A673 (cell line): Measurements from ENCODE around the gene TUBG1. TPM values are rescaled to one million over a fixed set of nuclear protein-coding genes. Genes with fewer than 3 reads are reported as not detected.

Experiments
- BruUV-seq: library from RNA; stranded (reverse); fragments of 400-500 nt; replicated peaks from 2 replicates; lab custom pipeline; 2021; lab: Mats Ljungman, UMichigan
- CTCF ChIA-PET: fragments of 300-600 bp; sonication (Branson Sonifier 250); formaldehyde crosslinking; loops from one replicate; lab custom pipeline; 2022; ENCODE audit warnings: antibody characterized with exemption; lab: Charles Lee
- POLR2A ChIA-PET: fragments of 300-600 bp; sonication (Branson Sonifier 250); formaldehyde crosslinking; loops from one replicate; lab custom pipeline; 2022; ENCODE audit warnings: antibody characterized with exemption; ENCODE audit not compliant: low non-redundant PET; lab: Charles Lee
- DNase-seq: peaks from one replicate; pipeline ENCODE4 v3.0.0-alpha.2; 2015; ENCODE audit warnings: low spot score
- H3K27ac ChIP-seq: fragments of 200-600 bp; sonication (generic); 2 replicates; pipeline ENCODE4 v1.5.1; 2016; ENCODE audit warnings: mixed run types, low read depth, mild to moderate bottlenecking, mixed read lengths, antibody characterized with exemption, low read length; ENCODE audit not compliant: poor library complexity, severe bottlenecking
- H3K27me3 ChIP-seq: fragments of 200-600 bp; sonication (generic); replicated peaks from 2 replicates; pipeline ENCODE4 v1.6.1; 2017; ENCODE audit warnings: mixed run types, low read depth, mild to moderate bottlenecking, mixed read lengths, antibody characterized with exemption, low read length; ENCODE audit not compliant: insufficient read depth, poor library complexity
- H3K36me3 ChIP-seq: fragments of 200-600 bp; sonication (generic); 2 replicates; pipeline ENCODE4 v1.6.1; 2016; ENCODE audit warnings: mixed run types, mild to moderate bottlenecking, mixed read lengths, antibody characterized with exemption, low read length; ENCODE audit not compliant: insufficient read depth, poor library complexity, severe bottlenecking
- H3K4me1 ChIP-seq: fragments of 200-600 bp; sonication (generic); 2 replicates; pipeline ENCODE4 v1.6.1; 2017; ENCODE audit warnings: mixed run types, mild to moderate bottlenecking, mixed read lengths, antibody characterized with exemption, low read length; ENCODE audit not compliant: insufficient read depth, poor library complexity, severe bottlenecking
- H3K4me3 ChIP-seq: fragments of 200-600 bp; sonication (generic); 2 replicates; pipeline ENCODE4 v1.5.1; 2016; ENCODE audit warnings: low read depth, mixed run types, mild to moderate bottlenecking, mixed read lengths, low read length; ENCODE audit not compliant: poor library complexity, severe bottlenecking
- H3K9me3 ChIP-seq: fragments of 200-600 bp; sonication (generic); 2 replicates; pipeline ENCODE4 v1.6.1; 2016; ENCODE audit warnings: mixed run types, low read depth, mild to moderate bottlenecking, mixed read lengths, antibody characterized with exemption, low read length; ENCODE audit not compliant: poor library complexity, severe bottlenecking
- EZH2 ChIP-seq: fragments of 200-600 bp; sonication (generic); IDR thresholded peaks from 2 replicates; pipeline ENCODE4 v1.6.1; 2017; ENCODE audit warnings: borderline replicate concordance, low read depth, mild to moderate bottlenecking, mixed read lengths, antibody characterized with exemption, low read length; ENCODE audit not compliant: poor library complexity, severe bottlenecking
- intact Hi-C: fragments of 100-400 bp; cut with micrococcal nuclease; formaldehyde crosslinking; loops from one replicate; pipeline ENCODE4 v1.10.0; 2022; ENCODE audit not compliant: unreplicated experiment
- total RNA-seq: library from RNA; stranded (reverse); gene quantifications from 2 replicates; pipeline ENCODE4 v1.2.3, GENCODE V29; 2021
- TF ChIP-seq, protein P1 (sequence below): fragments of 300-800, 200-600 bp; sonication (generic); conservative IDR thresholded peaks from 2 replicates; pipeline ENCODE4 v1.5.1; 2017; ENCODE audit warnings: low read depth, mild to moderate bottlenecking, antibody characterized with exemption, low read length, moderate library complexity, mixed read lengths

TUBG1 gene
- total RNA-seq, 1 experiment from 2014 or later: 87.4 TPM

DNA sequence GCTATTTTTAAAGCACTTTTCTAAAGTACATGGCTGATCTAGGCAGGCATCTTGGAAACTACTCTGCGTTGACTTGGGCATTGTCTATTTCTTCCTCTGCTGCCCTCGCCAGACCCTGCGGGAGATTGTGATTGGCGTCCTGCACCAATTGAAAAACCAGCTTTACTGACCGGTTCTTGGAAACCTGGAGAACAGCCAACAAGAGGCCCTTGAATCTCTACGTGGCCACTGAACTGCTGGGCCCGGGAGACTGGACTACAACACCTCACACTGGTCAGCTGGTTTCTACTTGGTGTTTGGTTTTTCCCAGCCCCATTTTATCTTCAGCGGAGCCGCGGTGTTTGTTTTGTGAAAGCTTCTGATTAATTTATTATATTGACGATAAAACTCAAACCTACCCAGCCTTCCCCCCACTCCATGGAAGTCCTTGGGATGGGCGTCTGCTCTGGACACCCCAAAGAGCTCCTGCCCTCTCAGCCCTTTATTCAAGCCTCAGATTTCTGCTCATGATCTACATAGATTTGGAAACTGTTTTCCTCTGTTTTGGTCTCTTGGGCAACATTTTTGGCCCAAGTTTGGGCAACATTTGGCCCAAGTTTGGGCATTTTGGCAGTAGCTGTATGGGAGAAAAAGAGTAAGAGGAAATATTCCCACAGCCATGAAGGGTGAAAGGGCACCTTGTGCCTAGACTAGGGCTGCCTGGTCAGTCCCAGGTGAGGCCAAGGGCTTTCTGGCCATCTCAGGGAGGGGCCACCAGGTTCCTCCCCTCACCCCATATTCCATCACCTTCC lies 37.9 kb upstream of the TUBG1 start:
- Histone ChIP-seq H3K36me3 (peaks cover 52% of the 10 kb centered on the region), H3K4me1 (peaks cover 6% of the 10 kb centered on the region), H3K9me3 (no peaks in the 10 kb centered on the region), H3K27me3 (no peaks in the 10 kb centered on the region), H3K27ac (no peak overlapping the region), H3K4me3 (no peak overlapping the region)
- DNase-seq: no peak
- no TSS peak for BruUV-seq
- intact Hi-C loops: no loop called here
- CTCF ChIA-PET: no interaction called here
- TF ChIP-seq, protein P1, sequence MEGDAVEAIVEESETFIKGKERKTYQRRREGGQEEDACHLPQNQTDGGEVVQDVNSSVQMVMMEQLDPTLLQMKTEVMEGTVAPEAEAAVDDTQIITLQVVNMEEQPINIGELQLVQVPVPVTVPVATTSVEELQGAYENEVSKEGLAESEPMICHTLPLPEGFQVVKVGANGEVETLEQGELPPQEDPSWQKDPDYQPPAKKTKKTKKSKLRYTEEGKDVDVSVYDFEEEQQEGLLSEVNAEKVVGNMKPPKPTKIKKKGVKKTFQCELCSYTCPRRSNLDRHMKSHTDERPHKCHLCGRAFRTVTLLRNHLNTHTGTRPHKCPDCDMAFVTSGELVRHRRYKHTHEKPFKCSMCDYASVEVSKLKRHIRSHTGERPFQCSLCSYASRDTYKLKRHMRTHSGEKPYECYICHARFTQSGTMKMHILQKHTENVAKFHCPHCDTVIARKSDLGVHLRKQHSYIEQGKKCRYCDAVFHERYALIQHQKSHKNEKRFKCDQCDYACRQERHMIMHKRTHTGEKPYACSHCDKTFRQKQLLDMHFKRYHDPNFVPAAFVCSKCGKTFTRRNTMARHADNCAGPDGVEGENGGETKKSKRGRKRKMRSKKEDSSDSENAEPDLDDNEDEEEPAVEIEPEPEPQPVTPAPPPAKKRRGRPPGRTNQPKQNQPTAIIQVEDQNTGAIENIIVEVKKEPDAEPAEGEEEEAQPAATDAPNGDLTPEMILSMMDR: no peak
- TF ChIP-seq EZH2: no peak
- POLR2A ChIA-PET: no interaction called here

DNA sequence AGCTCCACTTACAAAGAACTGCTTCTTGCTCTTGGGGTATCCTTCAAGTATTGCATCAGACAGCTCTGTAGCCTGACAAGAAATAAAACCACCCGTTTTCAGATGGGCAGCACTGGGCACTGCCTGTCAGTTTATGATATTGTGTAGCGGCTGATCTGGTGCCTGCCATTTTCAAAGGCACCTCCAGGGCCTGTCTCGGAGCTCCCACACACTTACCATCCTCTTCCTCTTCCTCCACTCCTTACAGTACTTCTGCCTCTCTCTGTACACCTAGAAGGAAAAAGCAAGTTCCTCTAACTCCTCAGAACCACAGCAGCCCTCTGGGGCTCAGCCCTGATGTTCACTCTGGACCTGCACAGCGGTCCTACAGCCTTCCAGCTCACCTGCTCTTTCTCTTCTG lies 36.4 kb upstream of the TUBG1 start:
- no TSS peak for BruUV-seq
- H3K4me3 ChIP-seq: no peak overlapping the region
- peaks cover 52% of the 10 kb centered on the region for H3K36me3 ChIP-seq

DNA sequence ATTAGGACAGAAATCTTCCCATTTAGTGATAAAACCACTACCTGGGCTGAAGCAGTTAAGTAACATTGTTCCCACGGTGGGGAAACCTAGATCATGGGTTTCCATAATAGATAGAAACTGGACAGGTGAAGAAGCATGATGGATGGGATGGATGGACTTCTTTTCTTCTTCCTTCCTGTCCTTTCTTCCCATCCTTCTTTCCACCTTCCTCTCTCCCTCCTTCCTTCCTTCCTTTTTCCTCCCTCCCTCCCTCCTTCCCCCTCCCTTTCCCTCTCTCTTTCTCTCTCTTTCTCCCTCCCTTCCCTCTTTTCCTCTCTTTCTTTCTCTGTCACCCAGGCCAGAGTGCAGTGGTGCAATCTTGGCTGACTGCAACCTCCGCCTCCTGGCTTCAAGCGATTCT lies 35.0 kb upstream of the TUBG1 start:
- TF ChIP-seq EZH2: no peak
- TF ChIP-seq, protein P1: no peak
- no peak for DNase-seq
- H3K36me3 ChIP-seq: peaks cover 42% of the 10 kb centered on the region
- peaks cover 5% of the 10 kb centered on the region for H3K4me1 ChIP-seq
- no TSS peak for BruUV-seq
- H3K27ac ChIP-seq: no peak overlapping the region
- no peaks in the 10 kb centered on the region for H3K27me3 ChIP-seq
- ChIA-PET POLR2A (no interaction called here), CTCF (no interaction called here)
- intact Hi-C loops: no loop called here
- H3K4me3 ChIP-seq: no peak overlapping the region
- no peaks in the 10 kb centered on the region for H3K9me3 ChIP-seq

More for the DNA sequence above, 36.4 kb upstream of the TUBG1 start:
- peaks cover 5% of the 10 kb centered on the region for H3K4me1 ChIP-seq
- H3K27ac ChIP-seq: no peak overlapping the region
- no peak for DNase-seq
- intact Hi-C loops: no loop called here
- no peak for TF ChIP-seq EZH2
- TF ChIP-seq, protein P1: no peak
- ChIA-PET CTCF (no interaction called here), POLR2A (no interaction called here)
- no peaks in the 10 kb centered on the region for H3K9me3 ChIP-seq
- H3K27me3 ChIP-seq: no peaks in the 10 kb centered on the region
